Hepatic stellate cell (primary cell): ENCODE data around the gene SAT2.

Experiments
- DNase-seq: peaks from one replicate; pipeline ENCODE4 v3.0.0; 2011; ENCODE audit warnings: low spot score

Gene SAT2

GRCh38 chr17:7591596-7591995, 36.0 kb downstream of the SAT2 start:
- no peak for DNase-seq

- DNase-seq, result peak; percentile 79
These were observed 36.9 kb downstream of the SAT2 start for GRCh38 chr17:7590743-7591142.

GRCh38 chr17:7589891-7590691, 37.5 kb downstream of the SAT2 start, which contains the start of gene SOX15:
TSS of gene SOX15 (minus strand) at chr17:7590094. CDS start at chr17:7589676, 418 bp downstream.
- DNase-seq, result peak; percentile 55

GRCh38 chr17:7589204-7589868, 38.3 kb downstream of the SAT2 start:
- peak; percentile 89 for DNase-seq

- no peak for DNase-seq
These were observed 38.9 kb downstream of the SAT2 start for GRCh38 chr17:7588553-7589203.

GRCh38 chr17:7587420-7588151, 40.0 kb downstream of the SAT2 start:
- peak; percentile 94 for DNase-seq

- no peak for DNase-seq
These were observed 40.8 kb downstream of the SAT2 start for GRCh38 chr17:7586673-7587419.

- DNase-seq, result peak; percentile 94
These were observed 44.1 kb downstream of the SAT2 start, which contains the start of gene MPDU1 for GRCh38 chr17:7583253-7584109. TSS of gene MPDU1 (plus strand) at chr17:7583852. CDS start at chr17:7583863, 11 bp downstream.

- DNase-seq, result no peak
These were observed 45.0 kb downstream of the SAT2 start for GRCh38 chr17:7582396-7583252.

GRCh38 chr17:7580604-7581575, 46.7 kb downstream of the SAT2 start:
- DNase-seq, result no peak

GRCh38 chr17:7579834-7580603, 47.6 kb downstream of the SAT2 start:
- DNase-seq, result no peak

- peak; percentile 94 for DNase-seq
These were observed 48.4 kb downstream of the SAT2 start, which contains the start of gene CD68 for GRCh38 chr17:7579001-7579833. TSS of gene CD68 (plus strand) at chr17:7579638. CDS start at chr17:7579678, 40 bp downstream.

- no peak for DNase-seq
These were observed 50.1 kb downstream of the SAT2 start for GRCh38 chr17:7577327-7578199.

- no peak for DNase-seq
These were observed 51.1 kb downstream of the SAT2 start for GRCh38 chr17:7576432-7576937.
